NCI-H1694 (cell line): ENCODE results near the gene ANTXR1.
"Not testable (repeated sequence)": the region's sequence is repeated elsewhere in the genome, so short reads cannot be mapped to it uniquely, and the experiment has no call there.

Experiments
- DNase-seq: peaks from one replicate; lab custom pipeline; 2025; lab: John Stamatoyannopoulos, UW

Gene ANTXR1

DNA sequence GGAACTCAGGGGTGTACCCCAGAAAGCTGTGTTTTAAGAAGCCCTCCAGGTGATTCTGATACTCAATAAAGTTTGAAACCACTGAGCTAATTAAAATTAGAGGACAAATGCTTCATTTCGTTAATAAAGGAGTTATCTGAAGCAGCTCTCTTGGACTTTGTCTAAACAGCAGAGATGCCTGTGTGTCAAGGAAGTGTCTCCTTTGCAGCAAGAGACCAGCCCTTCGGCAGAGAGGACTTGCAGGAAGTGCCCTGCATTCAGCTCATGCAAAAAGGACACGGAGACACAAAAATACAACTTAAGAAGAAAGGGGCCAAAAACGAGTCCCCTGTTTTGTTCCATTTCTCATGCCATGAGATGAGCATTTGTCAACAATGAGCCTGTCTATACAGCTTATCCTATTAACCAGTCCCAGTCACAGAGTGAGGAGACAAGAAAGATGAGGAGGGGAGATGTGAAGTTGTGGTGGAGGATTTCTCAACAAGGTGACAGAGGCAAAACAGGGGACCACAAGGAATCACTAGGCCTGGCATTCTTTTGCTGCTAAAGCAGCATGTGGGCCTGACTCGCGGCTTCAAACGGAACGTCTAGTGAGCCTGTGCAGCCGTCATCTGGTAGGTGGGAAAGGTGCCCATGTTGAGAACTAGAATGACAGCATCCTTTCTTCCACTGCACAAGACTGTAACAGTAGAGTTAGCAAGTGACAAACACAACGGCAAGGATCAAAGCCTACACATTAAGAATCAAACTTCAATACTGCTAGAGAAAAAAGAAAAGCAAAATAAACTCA lies 152.3 kb downstream of the ANTXR1 start:
- no peak for DNase-seq

GRCh38 chr2:69166465-69166811 lies 153.5 kb downstream of the ANTXR1 start:
- DNase-seq, result no peak

- DNase-seq, result no peak
These were observed 154.0 kb downstream of the ANTXR1 start for GRCh38 chr2:69166812-69167468.

- DNase-seq, result no peak
These were observed 154.5 kb downstream of the ANTXR1 start for GRCh38 chr2:69167469-69167822.

DNA sequence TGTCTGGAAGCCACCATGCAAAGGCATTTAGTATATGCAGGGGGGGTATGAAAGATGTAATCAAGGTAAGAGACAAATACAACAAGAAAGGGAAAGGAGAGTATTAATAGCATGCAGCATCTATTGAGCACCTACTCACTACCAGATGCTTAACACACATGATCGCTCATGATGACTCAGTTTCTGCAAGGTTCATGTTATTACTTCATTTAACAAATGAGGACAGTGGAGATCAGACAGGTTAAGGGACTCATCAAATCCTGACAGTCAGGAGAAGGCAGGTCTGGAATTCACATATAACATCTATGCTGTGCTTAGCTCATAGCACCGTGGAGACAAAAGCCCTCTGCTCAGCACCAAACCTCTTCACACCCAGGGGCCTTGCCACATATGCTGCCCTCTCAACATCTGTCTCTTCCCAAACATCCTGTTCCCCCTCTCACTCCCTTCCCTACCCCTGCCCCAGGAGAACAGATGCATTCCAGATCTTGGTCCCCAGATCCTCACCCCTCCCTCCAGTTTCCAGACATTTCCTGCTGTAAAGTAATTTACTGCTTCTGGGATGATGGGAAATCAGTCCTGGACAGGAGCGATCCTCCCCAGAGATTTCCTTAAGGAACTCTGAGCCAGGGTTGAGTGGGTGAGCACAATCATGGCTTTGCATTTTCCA lies 155.3 kb downstream of the ANTXR1 start:
- DNase-seq, result no peak

DNA sequence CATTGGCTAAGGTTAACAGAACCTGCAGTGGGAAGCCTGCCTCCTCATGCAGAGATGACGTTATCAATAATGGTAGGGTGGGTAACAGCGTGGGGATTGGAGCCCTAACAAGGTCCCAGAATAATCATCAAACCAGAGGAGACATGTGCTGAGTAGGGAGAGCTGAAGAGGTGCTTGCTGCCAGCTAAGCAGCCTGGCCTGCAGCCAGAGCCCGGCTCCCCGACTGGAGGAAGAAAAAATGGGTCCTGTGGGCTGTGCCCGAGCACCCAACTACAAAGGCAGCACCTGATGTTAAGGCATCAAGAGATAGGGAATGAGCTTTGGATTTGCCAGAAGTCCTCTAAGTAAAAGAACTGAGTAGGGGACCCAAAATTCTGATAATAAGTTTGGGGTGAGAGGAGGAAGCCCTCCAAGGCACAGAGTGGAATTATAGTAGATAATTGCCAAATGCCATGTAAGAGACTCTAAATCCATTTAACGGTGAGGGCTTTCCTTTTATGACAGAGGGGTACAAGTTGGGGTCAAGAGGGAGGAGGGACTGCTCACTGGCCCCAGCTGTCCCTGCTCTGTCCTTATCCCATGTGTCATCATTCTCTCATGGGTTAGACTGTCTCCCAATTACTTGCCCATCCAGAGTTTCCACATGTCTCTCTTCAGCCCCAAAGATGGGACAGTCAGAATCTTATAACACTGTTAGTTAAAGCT lies 156.1 kb downstream of the ANTXR1 start:
- no peak for DNase-seq

DNA sequence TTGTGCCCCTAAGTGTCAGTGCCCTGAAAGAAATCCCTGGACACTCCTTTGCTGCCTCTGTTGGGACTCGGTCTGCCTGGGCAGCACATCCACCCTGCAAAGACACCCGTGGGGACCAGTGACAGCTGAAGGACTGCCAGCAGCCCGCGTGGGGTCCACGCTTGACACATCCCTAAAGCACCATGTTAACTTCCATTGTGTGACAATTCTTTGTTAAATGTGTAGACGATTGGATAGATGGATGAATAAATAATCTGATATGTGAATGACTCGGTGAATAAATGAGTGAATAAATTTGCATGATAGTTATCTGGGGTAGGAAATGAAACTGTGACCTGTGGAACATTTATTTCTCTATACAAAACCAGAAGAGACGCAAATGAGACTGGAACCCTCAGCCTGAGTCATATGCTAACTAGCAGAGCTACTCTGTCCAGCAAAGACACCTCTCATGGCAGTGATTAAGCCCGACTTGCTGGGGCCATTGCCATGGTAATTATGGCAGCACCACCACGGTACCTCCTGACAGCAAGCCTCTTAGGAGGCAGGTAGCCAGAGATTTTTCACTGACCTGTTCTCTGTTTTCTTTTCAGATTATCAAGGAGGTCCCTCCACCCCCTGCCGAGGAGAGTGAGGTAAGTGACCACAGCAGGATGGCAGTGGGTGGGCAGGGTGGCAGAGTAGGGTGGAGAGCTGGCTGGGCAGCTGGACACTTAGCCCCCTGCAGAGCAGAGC lies 156.8 kb downstream of the ANTXR1 start:
- DNase-seq, result no peak

GRCh38 chr2:69170661-69171060 lies 157.7 kb downstream of the ANTXR1 start:
- no peak for DNase-seq

GRCh38 chr2:69171116-69171896 lies 158.3 kb downstream of the ANTXR1 start:
- DNase-seq, result no peak

GRCh38 chr2:69171897-69172525 lies 159.0 kb downstream of the ANTXR1 start:
- no peak for DNase-seq

- no peak for DNase-seq
These were observed 160.7 kb downstream of the ANTXR1 start for GRCh38 chr2:69173706-69174105.

DNA sequence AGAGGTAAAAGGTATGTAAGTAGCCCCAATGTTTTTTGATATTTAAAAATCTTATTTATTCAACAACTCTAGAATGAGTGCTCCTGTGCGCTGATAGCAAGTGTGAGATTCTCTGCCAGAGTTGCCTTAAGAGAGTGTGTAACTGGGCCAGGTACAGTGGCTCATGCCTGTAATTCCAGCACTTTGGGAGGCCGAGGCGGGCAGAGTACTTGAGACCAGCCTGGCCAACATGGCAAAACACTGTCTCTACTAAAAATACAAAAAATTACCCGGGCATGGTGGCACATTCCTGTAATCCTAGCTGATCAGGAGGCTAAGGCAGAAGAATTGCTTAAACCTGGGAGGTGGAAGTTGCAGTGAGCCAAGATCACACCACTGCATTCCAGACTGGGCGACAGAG lies 161.2 kb downstream of the ANTXR1 start:
- DNase-seq, result not testable (repeated sequence)

DNA sequence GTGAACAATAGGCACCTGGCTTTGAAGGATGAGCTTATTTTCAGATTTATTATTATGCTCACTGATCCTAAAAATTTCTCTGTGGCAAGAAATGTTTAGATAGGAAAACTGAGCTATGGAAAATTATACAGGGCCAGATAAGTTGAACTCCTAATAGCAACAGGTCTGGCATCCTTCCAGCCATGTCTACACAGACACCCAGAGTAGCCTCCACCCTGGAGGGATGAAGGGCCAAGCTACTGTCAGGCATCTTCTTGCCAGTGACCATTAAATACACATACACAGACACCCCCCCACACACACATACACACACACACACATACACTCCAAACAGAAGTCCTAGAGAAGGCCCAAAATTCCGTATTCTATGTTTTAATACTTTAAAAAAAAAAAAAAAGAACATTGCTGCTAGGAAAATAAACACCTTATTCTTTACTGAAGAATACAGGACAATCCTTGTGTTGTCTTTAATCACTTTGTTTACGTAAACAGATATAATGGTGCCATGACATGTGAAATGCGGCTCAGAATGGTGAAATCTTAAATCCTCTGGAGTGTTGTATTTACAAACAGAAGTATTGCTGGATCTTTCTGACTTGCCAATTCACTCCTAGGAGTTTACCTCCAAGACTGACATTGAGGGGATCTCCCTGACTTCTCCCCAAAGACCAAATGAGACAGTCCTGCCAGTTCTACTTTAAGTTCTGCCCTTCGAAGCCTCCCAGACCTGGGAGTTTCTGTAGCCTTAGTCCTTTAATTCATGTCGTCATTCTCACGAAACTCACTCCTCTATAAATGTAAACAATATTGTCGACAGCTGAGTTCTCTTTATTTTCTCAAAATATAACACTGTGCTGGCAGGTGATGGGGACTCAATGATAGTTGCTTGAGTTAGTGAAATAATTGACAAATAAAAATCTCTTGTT lies 163.1 kb downstream of the ANTXR1 start:
- DNase-seq, result no peak

GRCh38 chr2:69177063-69177771 lies 164.2 kb downstream of the ANTXR1 start:
- no peak for DNase-seq

DNA sequence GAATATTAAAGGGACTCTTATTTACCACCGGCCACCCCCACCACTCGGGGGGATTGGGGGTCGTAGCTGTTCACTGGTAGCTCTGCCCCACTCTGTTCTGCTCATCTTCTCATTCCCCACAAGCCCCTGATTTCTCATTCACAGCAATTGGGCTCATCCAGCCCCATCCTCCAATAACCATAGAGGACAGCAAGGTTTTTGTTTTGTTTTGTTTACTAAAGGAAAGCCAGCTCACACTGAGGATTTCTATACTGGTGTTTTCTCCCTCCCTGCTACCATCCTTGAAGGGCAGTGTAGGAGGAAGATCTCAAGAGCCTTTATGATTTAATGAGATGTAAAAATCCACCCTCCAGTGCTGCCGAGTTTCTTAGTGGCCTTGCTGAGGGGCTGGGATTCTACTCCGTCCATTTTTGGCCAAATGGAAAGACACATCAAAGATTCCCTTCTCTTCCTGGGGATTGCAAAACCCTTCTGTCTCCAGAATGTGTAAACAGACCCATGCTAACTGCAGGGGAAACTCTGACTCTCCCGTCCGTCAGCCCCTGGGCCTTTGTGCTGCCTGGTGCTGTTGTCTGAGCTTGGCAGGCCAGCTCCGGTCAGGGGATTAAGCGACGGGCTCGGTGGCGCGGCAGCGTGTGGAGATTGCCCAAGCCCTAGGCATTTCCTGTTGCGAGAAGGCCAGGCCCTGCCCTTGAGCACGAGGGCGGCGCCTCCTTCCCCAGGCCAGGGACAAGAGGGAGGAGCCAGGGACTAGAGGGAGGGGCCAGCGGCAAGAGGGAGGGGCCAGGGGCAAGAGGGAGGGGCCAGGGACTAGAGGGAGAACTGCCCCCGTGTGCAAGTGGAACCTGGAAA lies 165.0 kb downstream of the ANTXR1 start:
- DNase-seq, result no peak

DNA sequence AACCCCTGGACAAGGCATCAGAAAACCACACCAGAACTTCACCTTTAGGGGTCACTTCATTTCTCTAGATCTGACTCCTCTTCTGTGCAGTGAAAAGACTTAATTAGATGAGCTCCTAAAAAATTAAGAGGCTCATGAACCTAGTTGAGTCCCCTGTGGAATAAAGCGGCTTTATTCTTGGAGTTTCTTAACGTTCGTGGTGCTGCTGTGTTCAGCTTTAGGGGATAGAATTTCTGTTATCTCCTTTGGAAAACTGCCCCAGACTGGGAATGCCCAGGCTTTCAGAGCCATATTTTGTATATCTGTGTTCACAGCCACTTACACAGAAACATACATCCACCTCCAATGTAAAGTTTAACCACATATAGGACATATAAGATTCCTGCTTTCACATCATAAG lies 165.8 kb downstream of the ANTXR1 start:
- no peak for DNase-seq

- no peak for DNase-seq
These were observed 167.2 kb downstream of the ANTXR1 start for GRCh38 chr2:69180227-69180626.

DNA sequence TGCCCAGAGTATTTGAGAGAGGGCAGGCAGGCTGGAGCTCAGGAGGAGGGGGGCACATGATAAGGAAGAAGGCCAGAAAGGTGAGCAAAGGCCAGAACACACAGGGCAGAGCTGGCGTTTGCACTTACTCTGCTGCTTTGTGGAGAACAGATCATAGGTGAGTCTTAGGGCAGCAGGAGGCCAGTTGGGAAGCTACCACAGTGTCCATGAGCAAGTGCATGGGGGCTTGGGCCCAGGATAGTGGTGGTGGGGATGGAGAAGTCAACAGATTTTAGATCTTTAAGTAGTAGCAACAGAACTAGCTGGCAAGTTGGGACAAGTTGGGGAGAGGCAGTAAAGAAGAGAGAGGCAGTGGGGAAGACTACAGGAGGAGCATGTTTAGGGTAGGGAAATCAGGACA lies 168.0 kb downstream of the ANTXR1 start:
- DNase-seq, result no peak
